NB4 (cell line): ENCODE measurements around the gene TMEM214.

Source experiments
- DNase-seq: peaks from one replicate; pipeline ENCODE4 v3.0.0; 2010; ENCODE audit warnings: low read depth
- H3K4me3 ChIP-seq: one replicate; pipeline ENCODE4 v1.5.1; 2011; ENCODE audit warnings: mild to moderate bottlenecking, low read depth, low read length, moderate library complexity
- CTCF ChIP-seq: IDR thresholded peaks from one replicate; pipeline ENCODE4 v1.5.1; 2012; ENCODE audit warnings: low read depth, low read length
- MAX ChIP-seq: IDR thresholded peaks from 2 replicates; pipeline ENCODE4 v1.6.1; 2011; ENCODE audit warnings: low read depth, low read length
- MYC ChIP-seq: IDR thresholded peaks from 2 replicates; pipeline ENCODE4 v1.6.1; 2011; ENCODE audit warnings: low read depth, low read length
- POLR2A ChIP-seq: IDR thresholded peaks from 2 replicates; pipeline ENCODE4 v1.6.1; 2011; ENCODE audit warnings: mild to moderate bottlenecking; ENCODE audit not compliant: insufficient read length; ENCODE audit errors: extremely low read depth

The TMEM214 gene

GRCh38 chr2:27016801-27017325 is 15.9 kb upstream of the TMEM214 start:
- H3K4me3 ChIP-seq, result no peak overlapping the region
- DNase-seq, result peak; percentile 81
- peak; percentile 69 for TF ChIP-seq CTCF
- no peak for TF ChIP-seq POLR2A

DNA sequence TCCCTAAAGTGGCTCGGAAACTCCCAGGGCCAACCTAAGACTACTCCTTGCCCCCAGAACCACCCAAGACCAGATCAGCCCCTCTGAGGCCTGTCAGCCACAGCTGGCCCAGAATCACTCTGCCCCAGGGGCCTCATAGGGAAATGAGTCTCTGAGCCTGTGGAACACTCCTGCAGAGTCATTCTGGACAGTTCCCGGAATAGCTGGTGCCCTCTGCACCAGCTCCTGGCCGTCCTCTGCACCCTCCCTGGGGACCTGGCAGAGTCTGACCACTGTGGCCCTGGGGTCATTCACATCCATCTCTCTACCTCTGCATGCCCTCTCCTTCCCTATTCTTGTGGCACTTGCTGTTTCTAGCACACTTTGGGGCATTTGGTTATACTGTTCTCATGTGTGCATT is 14.6 kb upstream of the TMEM214 start:
- DNase-seq, result no peak
- no peak overlapping the region for H3K4me3 ChIP-seq
- TF ChIP-seq CTCF (no peak), POLR2A (no peak), MAX (no peak), MYC (no peak)

- H3K4me3 ChIP-seq, result no peak overlapping the region
- DNase-seq, result no peak
Observed at GRCh38 chr2:27019459-27019858, 13.3 kb upstream of the TMEM214 start.

GRCh38 chr2:27019931-27020855 is 12.6 kb upstream of the TMEM214 start:
- no peak for TF ChIP-seq CTCF
- no peak for TF ChIP-seq MYC
- no peak for TF ChIP-seq POLR2A
- TF ChIP-seq MAX, result no peak
- no peak overlapping the region for H3K4me3 ChIP-seq
- DNase-seq, result no peak

More at GRCh38 chr2:27019459-27019858, 13.3 kb upstream of the TMEM214 start:
- TF ChIP-seq MYC (no peak), MAX (no peak), CTCF (no peak), POLR2A (no peak)

- DNase-seq, result no peak
- no peak overlapping the region for H3K4me3 ChIP-seq
- no peak for TF ChIP-seq MYC
- no peak for TF ChIP-seq POLR2A
- no peak for TF ChIP-seq MAX
- TF ChIP-seq CTCF, result no peak
Observed at GRCh38 chr2:27021253-27022049, 11.3 kb upstream of the TMEM214 start.
